CD8-positive, alpha-beta memory T cell (primary cell): ENCODE data around the gene LYRM4. TPM values are rescaled to one million over a fixed set of nuclear protein-coding genes. Genes with fewer than 3 reads are reported as not detected.

Experiments
- CTCF ChIA-PET: fragments of 350-600 bp; sonication (Branson Sonifier 250); formaldehyde crosslinking; loops from one replicate; lab custom pipeline; 2021; ENCODE audit warnings: antibody characterized with exemption; lab: Charles Lee
- POLR2A ChIA-PET: fragments of 350-600 bp; sonication (Branson Sonifier 250); formaldehyde crosslinking; loops from one replicate; lab custom pipeline; 2021; ENCODE audit warnings: antibody characterized with exemption; lab: Charles Lee
- DNase-seq, 5 donors: peaks; one replicate each; pipeline versions ENCODE4 v3.0.0 to v3.0.0-alpha.2; 2020 to 2022; ENCODE audit warnings: mixed read lengths in 1 of 5
- H3K27ac ChIP-seq: one replicate; pipeline ENCODE4 v1.7.0; 2013; ENCODE audit warnings: low read depth, mild to moderate bottlenecking, low read length, moderate library complexity
- H3K27me3 ChIP-seq: 2 replicates; pipeline ENCODE4 v1.7.0; 2013; ENCODE audit warnings: low read length, mild to moderate bottlenecking; ENCODE audit not compliant: insufficient read depth, poor library complexity, severe bottlenecking
- H3K36me3 ChIP-seq: 2 replicates; pipeline ENCODE4 v1.7.0; 2013; ENCODE audit warnings: mild to moderate bottlenecking, low read length, moderate library complexity; ENCODE audit not compliant: insufficient read depth
- H3K4me1 ChIP-seq: 2 replicates; pipeline ENCODE4 v1.7.0; 2013; ENCODE audit warnings: mild to moderate bottlenecking, low read length, moderate library complexity; ENCODE audit not compliant: insufficient read depth
- H3K4me3 ChIP-seq: 2 replicates; pipeline ENCODE4 v1.7.0; 2013; ENCODE audit warnings: mild to moderate bottlenecking, low read length
- H3K9me3 ChIP-seq: 2 replicates; pipeline ENCODE4 v1.7.0; 2013; ENCODE audit warnings: mild to moderate bottlenecking, low read length
- H3K27ac Mint-ChIP-seq, 8 donors: one replicate each; pipeline ENCODE4 v1.8.0; 2020 to 2021; ENCODE audit warnings: mixed read lengths in 8 of 8, mild to moderate bottlenecking in 6 of 8, inconsistent platforms in 3 of 8, moderate library complexity in 3 of 8
- H3K27me3 Mint-ChIP-seq, 2 donors: one replicate each; pipeline ENCODE4 v1.8.0; 2020 to 2021; ENCODE audit warnings: mixed read lengths in 2 of 2, mild to moderate bottlenecking in 1 of 2, moderate library complexity in 1 of 2
- H3K36me3 Mint-ChIP-seq, 3 donors: one replicate each; pipeline ENCODE4 v1.8.0; 2020 to 2021; ENCODE audit warnings: mixed read lengths in 3 of 3, inconsistent platforms in 1 of 3, mild to moderate bottlenecking in 1 of 3
- H3K4me1 Mint-ChIP-seq, 3 donors: one replicate each; pipeline ENCODE4 v1.8.0; 2020 to 2021; ENCODE audit warnings: mixed read lengths in 3 of 3, inconsistent platforms in 1 of 3, mild to moderate bottlenecking in 1 of 3
- H3K4me3 Mint-ChIP-seq, 7 donors: one replicate each; pipeline ENCODE4 v1.8.0; 2020 to 2021; ENCODE audit warnings: mixed read lengths in 7 of 7, mild to moderate bottlenecking in 6 of 7, moderate library complexity in 4 of 7, inconsistent platforms in 2 of 7
- H3K9me3 Mint-ChIP-seq, 5 donors: one replicate each; pipeline ENCODE4 v1.8.0; 2020 to 2022; ENCODE audit warnings: mixed read lengths in 5 of 5, mild to moderate bottlenecking in 3 of 5, moderate library complexity in 2 of 5, inconsistent platforms in 1 of 5
- polyA plus RNA-seq: library from polyadenylated mRNA; unstranded; fragments of 300-500 nt; fragmentation: Illumina TruSeq; gene quantifications from one replicate; pipeline ENCODE4 v1.2.3, GENCODE V29; 2021
- total RNA-seq, 2 experiments: library from RNA; stranded (reverse); gene quantifications; one replicate each; pipeline ENCODE4 v1.2.3, GENCODE V29; 2021

Gene LYRM4
- total and polyA plus RNA-seq, 3 experiments from 2014 or later = 26.5 to 58.2 (median 55.1) TPM

DNA sequence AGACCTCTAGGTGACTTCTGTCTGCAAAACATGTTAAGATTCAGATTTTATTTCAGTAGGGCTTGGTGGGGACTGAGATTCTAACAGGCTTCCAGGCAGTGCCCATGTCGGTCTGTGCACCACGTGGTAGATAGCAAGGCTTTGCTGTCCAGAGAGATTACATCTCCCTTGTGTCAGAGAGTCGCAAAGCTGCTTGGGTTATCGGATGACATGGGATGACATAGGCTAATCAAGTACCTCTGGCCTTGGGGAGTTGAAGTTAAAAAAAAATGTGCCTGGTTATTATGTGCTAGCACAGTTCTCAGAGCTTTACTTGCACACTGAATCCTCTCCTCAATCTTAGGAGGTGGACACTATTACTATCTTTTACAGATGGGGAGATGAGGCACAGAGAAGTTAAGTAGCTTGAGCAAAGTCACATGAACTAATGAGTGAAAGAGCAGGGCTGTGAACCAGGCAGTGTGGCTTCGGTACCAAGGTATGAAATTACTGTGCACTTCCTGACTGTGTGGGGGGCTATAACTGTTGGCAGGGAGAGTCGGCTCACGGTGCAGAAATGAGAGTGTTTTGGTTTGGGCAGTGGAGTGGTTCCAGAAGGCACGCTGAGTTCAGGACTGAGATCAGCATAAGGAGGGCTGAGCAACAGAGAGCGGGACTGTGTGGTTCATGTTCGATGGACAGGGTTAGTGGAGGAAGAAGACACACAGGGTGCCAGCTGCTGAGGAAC is 41.6 kb upstream of the LYRM4 start:
- ChIA-PET POLR2A (interaction anchor here (1.0 kb wide), 1 partner anchor 159 kb away, joined by 4 read pairs; no protein-coding TSS in a partner anchor), CTCF (interaction anchor here (0.9 to 5.6 kb wide), 13 partner anchors 7 to 162 kb away, joined by 3 to 70 read pairs (median 6); no protein-coding TSS in a partner anchor)
- no peaks in the 10 kb centered on the region for H3K27me3 Mint-ChIP-seq
- peak overlapping the region in 7 of 8 donors; percentile 32 to 87 (median 77) for H3K27ac Mint-ChIP-seq
- DNase-seq = peak in 1 of 5 donors; percentile 9
- Histone ChIP-seq H3K36me3 (no peaks in the 10 kb centered on the region), H3K4me3 (no peak overlapping the region), H3K27me3 (no peaks in the 10 kb centered on the region), H3K9me3 (no peaks in the 10 kb centered on the region), H3K27ac (peak overlapping the region; percentile 20), H3K4me1 (peaks cover 26% of the 10 kb centered on the region)
- H3K4me1 Mint-ChIP-seq = peaks cover 29 to 34% (median 34%) of the 10 kb centered on the region in 3 donors
- no peaks in the 10 kb centered on the region for H3K9me3 Mint-ChIP-seq
- H3K36me3 Mint-ChIP-seq = peaks cover 0 to 4% (median 1%) of the 10 kb centered on the region in 3 donors
- peak overlapping the region; percentile 44 to 85 (median 79) for H3K4me3 Mint-ChIP-seq

DNA sequence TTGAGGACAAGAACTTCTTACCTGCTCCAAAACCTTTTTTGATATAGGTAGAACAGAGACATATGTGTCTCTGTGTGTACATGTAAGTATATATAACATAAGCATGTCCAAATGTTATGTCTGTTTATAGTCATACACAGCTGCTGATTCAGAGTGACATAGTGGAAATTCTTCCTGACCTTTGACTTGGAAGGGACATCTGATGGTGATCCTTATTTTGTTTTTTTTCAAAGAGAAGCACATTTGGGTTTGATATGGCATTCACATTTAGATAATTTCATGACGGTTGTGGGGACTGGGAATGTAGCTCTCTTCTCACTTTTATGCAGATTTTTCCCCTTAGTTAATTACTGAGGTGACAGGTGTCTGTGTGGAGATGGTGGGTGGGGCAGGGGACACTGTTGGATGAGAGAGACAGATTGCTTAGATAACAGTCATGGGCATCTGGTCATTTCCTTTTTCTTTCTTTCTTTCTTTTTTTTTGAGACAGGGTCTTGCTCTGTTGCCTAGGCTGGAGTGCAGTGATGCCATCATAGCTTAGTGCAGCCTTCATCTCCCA is 39.5 kb upstream of the LYRM4 start:
- no peaks in the 10 kb centered on the region for H3K9me3 Mint-ChIP-seq
- Histone ChIP-seq H3K4me1 (peaks cover 26% of the 10 kb centered on the region), H3K9me3 (no peaks in the 10 kb centered on the region), H3K27me3 (no peaks in the 10 kb centered on the region), H3K27ac (no peak overlapping the region), H3K36me3 (no peaks in the 10 kb centered on the region), H3K4me3 (no peak overlapping the region)
- peaks cover 0 to 9% (median 6%) of the 10 kb centered on the region in 3 donors for H3K36me3 Mint-ChIP-seq
- POLR2A ChIA-PET = no interaction called here
- CTCF ChIA-PET = interaction anchor here (5.6 kb wide), 1 partner anchor 156 kb away, joined by 70 read pairs; no protein-coding TSS in a partner anchor
- no peak for DNase-seq
- peak overlapping the region in 1 of 8 donors; percentile 20 for H3K27ac Mint-ChIP-seq
- peaks cover 29 to 36% (median 34%) of the 10 kb centered on the region in 3 donors for H3K4me1 Mint-ChIP-seq
- no peaks in the 10 kb centered on the region for H3K27me3 Mint-ChIP-seq
- no peak overlapping the region for H3K4me3 Mint-ChIP-seq

DNA sequence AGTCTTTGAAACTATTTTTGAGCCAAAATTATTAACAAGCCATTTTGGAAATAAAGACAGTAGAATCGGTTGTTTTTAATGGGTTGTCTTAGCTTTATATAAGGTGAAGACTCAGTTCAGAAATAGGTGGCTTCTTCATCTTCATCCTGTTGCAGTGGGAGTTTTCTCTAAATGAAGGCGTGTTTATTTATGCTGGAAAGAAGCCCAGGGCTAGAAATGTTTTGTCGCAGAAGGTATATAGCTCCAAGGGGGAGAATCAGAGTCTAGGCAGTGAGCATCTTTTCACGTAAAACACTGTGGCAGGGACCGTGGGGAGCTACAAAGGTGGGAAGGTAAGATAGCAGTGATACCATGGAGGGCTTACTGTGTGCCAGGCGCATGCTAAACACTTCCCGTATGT is 34.9 kb upstream of the LYRM4 start:
- no peak overlapping the region for H3K4me3 ChIP-seq
- H3K4me1 Mint-ChIP-seq = peaks cover 31 to 44% (median 33%) of the 10 kb centered on the region in 3 donors

DNA sequence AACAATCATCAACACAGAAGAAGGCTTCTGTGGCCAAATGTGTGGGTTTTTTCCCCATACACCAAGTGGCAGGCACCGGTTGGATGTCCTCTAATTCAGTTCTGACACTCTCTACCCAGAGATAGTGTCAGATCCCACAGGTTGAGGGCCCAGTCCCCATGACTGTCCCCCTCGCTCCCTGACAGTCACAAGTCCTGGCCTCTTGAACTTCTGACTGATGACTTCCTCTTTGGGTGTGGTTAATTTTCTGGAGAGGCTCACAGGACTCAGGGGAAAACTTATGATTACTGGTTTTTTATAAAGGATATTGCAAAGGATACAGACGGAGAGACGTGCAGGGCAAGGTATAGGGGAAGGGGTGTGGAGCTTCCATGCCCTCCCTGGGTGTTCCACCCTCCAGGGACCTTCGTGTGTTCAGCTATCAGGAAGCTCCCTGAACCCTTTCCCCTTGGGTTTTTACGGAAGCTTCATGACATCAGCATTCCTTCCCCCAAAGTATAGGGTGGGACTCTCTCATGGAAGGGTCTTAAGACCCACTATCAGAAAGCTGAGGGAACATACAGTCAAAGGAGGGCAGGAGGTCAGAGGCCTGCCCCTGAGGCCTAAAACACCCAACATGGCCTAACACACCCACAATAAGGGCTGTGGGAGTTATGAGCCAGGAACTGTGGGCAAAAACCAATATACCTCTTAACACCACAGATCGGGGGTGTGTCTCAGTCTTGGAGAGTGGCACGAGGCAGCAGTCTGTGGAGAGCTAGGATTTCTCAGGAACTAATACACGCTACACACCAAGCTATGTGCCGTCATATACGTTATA is 33.9 kb upstream of the LYRM4 start:
- H3K4me3 Mint-ChIP-seq = peak overlapping the region in 1 of 7 donors; percentile 1
- peak overlapping the region in 3 of 8 donors; percentile 9 to 51 (median 49) for H3K27ac Mint-ChIP-seq
- CTCF ChIA-PET = interaction anchor here (1.0 to 1.7 kb wide), 2 partner anchors 9 to 11 kb away, joined by 4 to 13 read pairs; no protein-coding TSS in a partner anchor

More for the DNA sequence above, 34.9 kb upstream of the LYRM4 start:
- H3K4me1 ChIP-seq = no peaks in the 10 kb centered on the region
- no peaks in the 10 kb centered on the region for H3K9me3 ChIP-seq
- no peak overlapping the region for H3K27ac ChIP-seq
- H3K27ac Mint-ChIP-seq = no peak overlapping the region
- no peak overlapping the region for H3K4me3 Mint-ChIP-seq
- CTCF ChIA-PET = interaction anchor here (1.0 to 1.7 kb wide), 2 partner anchors 8 to 12 kb away, joined by 4 to 13 read pairs; no protein-coding TSS in a partner anchor
- no peaks in the 10 kb centered on the region for H3K27me3 ChIP-seq
- H3K36me3 Mint-ChIP-seq = peaks cover 0 to 7% (median 6%) of the 10 kb centered on the region in 3 donors
- H3K9me3 Mint-ChIP-seq = no peaks in the 10 kb centered on the region
- H3K36me3 ChIP-seq = no peaks in the 10 kb centered on the region
- no peaks in the 10 kb centered on the region for H3K27me3 Mint-ChIP-seq
- DNase-seq = no peak
- POLR2A ChIA-PET = no interaction called here

DNA sequence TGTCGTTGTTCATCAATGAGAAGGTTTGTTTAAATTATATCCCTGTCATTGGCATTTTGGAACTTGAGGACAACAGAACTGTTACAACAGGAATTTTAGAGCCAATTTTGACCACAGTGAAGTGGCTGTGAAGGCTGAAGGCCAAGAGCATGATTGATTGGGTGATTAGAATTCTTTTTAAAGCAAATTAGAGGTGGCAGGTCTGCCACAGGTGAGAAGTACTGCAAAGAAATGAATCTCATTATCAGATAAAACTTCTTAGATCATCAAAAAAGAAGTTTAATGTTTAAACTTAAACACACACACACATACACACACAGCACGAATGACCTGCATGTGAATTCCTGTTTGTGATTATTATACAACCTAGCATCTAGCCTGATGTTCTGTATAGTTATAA is 32.9 kb upstream of the LYRM4 start:
- Histone ChIP-seq H3K27ac (no peak overlapping the region), H3K36me3 (no peaks in the 10 kb centered on the region), H3K4me1 (no peaks in the 10 kb centered on the region), H3K9me3 (no peaks in the 10 kb centered on the region), H3K27me3 (no peaks in the 10 kb centered on the region), H3K4me3 (no peak overlapping the region)
- peaks cover 0 to 7% (median 6%) of the 10 kb centered on the region in 3 donors for H3K36me3 Mint-ChIP-seq
- H3K4me1 Mint-ChIP-seq = peaks cover 28 to 46% (median 31%) of the 10 kb centered on the region in 3 donors
- no peaks in the 10 kb centered on the region for H3K27me3 Mint-ChIP-seq
- CTCF ChIA-PET = no interaction called here
- no peak for DNase-seq
- POLR2A ChIA-PET = no interaction called here
- H3K27ac Mint-ChIP-seq = peak overlapping the region in 1 of 8 donors; percentile 7
- H3K4me3 Mint-ChIP-seq = no peak overlapping the region
- H3K9me3 Mint-ChIP-seq = no peaks in the 10 kb centered on the region

More for the DNA sequence above, 33.9 kb upstream of the LYRM4 start:
- H3K4me1 Mint-ChIP-seq = peaks cover 30 to 47% (median 31%) of the 10 kb centered on the region in 3 donors
- POLR2A ChIA-PET = no interaction called here
- Histone ChIP-seq H3K27me3 (no peaks in the 10 kb centered on the region), H3K36me3 (no peaks in the 10 kb centered on the region), H3K27ac (no peak overlapping the region), H3K4me3 (no peak overlapping the region), H3K9me3 (no peaks in the 10 kb centered on the region), H3K4me1 (no peaks in the 10 kb centered on the region)
- H3K9me3 Mint-ChIP-seq = no peaks in the 10 kb centered on the region
- no peaks in the 10 kb centered on the region for H3K27me3 Mint-ChIP-seq
- DNase-seq = no peak
- H3K36me3 Mint-ChIP-seq = peaks cover 0 to 7% (median 6%) of the 10 kb centered on the region in 3 donors

DNA sequence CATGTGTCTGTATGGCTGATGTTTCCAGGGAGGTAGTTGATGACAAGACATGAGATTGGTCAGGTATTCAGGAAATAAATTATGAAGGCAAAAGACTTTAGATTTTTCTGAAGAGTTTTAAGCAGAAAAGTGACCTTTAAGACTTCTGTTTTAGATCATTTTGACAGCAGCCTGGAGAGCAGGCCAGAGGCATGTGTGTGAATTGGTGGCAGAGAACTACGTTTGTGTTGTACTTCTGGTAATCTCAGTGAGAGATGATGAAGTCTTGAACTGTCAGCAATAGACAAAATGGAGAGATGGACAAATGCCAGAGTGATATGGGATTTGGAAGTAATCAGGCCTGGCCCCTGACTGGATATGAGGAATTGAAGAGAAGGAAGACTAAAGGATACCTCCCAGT is 31.4 kb upstream of the LYRM4 start:
- H3K27me3 ChIP-seq = no peaks in the 10 kb centered on the region
- Mint-ChIP-seq H3K27me3 (no peaks in the 10 kb centered on the region), H3K4me3 (no peak overlapping the region), H3K36me3 (peaks cover 0 to 9% (median 5%) of the 10 kb centered on the region in 3 donors), H3K27ac (peak overlapping the region in 1 of 8 donors; percentile 75), H3K4me1 (peaks cover 34 to 50% (median 40%) of the 10 kb centered on the region in 3 donors), H3K9me3 (no peaks in the 10 kb centered on the region)
- no peak overlapping the region for H3K27ac ChIP-seq
- no peak overlapping the region for H3K4me3 ChIP-seq
- POLR2A ChIA-PET = no interaction called here
- H3K36me3 ChIP-seq = no peaks in the 10 kb centered on the region
- CTCF ChIA-PET = no interaction called here
- H3K4me1 ChIP-seq = no peaks in the 10 kb centered on the region
- H3K9me3 ChIP-seq = no peaks in the 10 kb centered on the region
- no peak for DNase-seq

DNA sequence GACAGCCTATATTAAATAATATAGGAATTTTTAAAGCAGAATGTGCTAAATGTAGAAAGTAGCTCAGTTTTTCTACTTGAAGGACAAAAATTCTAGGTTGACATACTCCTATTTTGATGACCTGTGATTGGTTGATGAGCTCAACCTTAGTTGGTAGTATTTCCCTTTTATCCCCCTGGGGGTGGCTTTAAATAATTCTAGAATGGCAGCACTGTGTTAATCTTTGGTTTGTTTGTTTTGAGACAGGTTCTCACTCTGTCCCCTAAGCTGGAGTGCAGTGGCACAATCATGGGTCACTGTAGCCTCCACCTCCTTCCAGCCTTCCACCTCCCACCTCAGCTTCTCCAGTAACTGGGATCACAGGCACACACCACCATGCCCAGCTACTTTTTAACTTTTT is 29.8 kb upstream of the LYRM4 start:
- ChIA-PET CTCF (interaction anchor here (2.3 kb wide), 1 partner anchor 12 kb away, joined by 4 read pairs; no protein-coding TSS in a partner anchor), POLR2A (no interaction called here)
- H3K9me3 ChIP-seq = no peaks in the 10 kb centered on the region
- Mint-ChIP-seq H3K4me1 (peaks cover 36 to 59% (median 47%) of the 10 kb centered on the region in 3 donors), H3K27ac (no peak overlapping the region), H3K36me3 (peaks cover 0 to 3% (median 0%) of the 10 kb centered on the region in 3 donors), H3K9me3 (no peaks in the 10 kb centered on the region), H3K27me3 (no peaks in the 10 kb centered on the region), H3K4me3 (no peak overlapping the region)
- no peaks in the 10 kb centered on the region for H3K36me3 ChIP-seq
- H3K27ac ChIP-seq = no peak overlapping the region
- DNase-seq = no peak
- H3K4me1 ChIP-seq = no peaks in the 10 kb centered on the region
- no peak overlapping the region for H3K4me3 ChIP-seq
- H3K27me3 ChIP-seq = no peaks in the 10 kb centered on the region
